SU-DHL-6 (cell line): ENCODE measurements around the gene ABLIM1.

Experiments used
- EZH2phosphoT487 ChIP-seq: fragments of 200-600 bp; sonication (generic), shearing (Covaris generic); conservative IDR thresholded peaks from 2 replicates; pipeline ENCODE4 v1.6.1; 2018; ENCODE audit warnings: mild to moderate bottlenecking, antibody characterized with exemption, low read length, moderate library complexity, mixed read lengths
- TF ChIP-seq, protein P1 (sequence below): fragments of 200-600 bp; sonication (generic); IDR thresholded peaks from one replicate; pipeline ENCODE4 v1.5.1; 2017; ENCODE audit warnings: antibody characterized with exemption, mild to moderate bottlenecking, low read length, moderate library complexity; ENCODE audit not compliant: insufficient read depth, poor library complexity, severe bottlenecking

DNA sequence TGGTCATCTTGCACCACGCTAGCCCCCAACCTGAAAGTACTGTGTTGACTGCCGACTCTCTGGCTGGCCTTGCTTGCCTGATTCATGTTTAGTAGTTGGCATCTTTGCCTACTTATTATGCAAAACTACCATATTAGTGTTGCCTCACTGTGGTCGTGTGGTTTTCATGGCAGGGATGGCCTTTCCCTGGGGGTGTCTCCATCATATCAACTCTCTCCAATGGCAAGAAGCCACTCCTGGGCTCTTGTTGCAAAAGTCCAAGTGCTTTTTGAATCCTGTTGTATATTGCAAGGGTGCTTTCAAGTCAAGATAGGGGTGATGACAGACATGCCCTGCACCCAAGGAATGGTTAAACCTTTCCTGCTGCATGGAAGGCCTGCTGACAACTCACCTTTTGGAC, 39.4 kb downstream of the ABLIM1 start:
- no peak for TF ChIP-seq EZH2phosphoT487
- TF ChIP-seq, protein P1, sequence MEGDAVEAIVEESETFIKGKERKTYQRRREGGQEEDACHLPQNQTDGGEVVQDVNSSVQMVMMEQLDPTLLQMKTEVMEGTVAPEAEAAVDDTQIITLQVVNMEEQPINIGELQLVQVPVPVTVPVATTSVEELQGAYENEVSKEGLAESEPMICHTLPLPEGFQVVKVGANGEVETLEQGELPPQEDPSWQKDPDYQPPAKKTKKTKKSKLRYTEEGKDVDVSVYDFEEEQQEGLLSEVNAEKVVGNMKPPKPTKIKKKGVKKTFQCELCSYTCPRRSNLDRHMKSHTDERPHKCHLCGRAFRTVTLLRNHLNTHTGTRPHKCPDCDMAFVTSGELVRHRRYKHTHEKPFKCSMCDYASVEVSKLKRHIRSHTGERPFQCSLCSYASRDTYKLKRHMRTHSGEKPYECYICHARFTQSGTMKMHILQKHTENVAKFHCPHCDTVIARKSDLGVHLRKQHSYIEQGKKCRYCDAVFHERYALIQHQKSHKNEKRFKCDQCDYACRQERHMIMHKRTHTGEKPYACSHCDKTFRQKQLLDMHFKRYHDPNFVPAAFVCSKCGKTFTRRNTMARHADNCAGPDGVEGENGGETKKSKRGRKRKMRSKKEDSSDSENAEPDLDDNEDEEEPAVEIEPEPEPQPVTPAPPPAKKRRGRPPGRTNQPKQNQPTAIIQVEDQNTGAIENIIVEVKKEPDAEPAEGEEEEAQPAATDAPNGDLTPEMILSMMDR: no peak
